Measurements from ENCODE around the gene TRAIP.

TRAIP gene

DNA sequence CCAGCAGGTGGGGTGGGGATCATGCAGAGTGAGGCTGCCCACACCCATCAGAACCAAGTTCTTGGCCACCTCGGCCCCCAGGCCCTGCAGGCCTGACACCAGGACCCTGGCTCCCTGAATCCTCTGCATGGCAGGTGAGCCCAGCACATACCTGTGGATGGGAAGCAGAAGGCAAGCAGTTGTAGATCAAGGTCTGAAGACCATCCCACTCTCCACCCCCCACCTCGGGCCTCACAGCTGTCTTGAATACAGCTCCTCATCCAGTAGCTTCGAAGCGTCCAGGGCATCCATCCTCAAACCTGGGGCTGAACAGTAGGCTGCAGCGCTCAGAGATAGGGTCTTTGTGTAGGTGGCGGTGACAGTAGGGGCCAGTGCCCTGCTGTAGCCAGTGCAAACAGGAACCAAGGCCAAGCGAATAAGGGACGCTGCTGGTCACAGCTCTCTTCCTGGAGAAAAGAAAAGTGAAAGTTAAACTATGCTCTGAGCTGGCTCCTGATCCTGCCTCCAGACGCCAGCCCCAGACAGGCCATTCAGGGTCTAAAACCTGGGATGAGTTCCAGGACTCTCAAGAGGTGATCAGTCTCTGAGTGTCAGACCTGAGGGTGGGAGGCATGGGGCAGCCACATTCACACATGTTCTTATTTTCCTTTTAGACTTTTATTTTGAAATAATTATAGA is 42.7 kb downstream of the TRAIP start, which contains the start of gene UBA7:
UBA7 (minus strand) TSS at position 457 of the 678 bp plus-strand sequence; CDS start at position 291, 166 bp downstream.
- peak; percentile 72 for DNase-seq

DNA sequence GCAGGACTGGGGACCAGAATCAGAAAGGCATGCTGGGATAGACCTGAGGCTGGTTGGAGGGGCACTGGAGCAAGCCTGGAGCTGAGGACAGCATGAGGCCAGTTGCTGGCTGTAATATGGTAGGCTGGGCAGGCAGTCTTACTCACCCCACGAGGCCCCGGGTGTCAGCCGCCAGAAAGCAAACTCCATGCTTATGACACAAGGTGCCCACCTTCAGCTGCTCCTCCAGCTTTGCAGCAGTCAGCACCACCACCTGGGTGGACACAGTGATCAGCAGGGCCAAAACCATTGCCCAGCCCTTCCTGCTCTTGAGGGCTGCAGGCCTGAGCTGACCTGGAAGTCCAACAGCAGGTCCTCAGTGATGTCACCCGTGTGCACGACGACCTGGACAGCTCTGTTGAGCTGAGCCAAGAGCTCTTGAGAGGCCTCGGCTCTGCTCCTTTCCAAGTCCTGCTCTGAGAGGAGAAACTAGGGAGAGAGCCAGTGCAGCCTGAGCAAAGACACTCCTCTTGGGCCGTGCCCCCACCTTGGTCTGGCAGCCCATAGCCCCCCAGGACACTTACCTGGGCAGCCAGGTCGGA is 43.4 kb downstream of the TRAIP start:
- DNase-seq: no peak

DNA sequence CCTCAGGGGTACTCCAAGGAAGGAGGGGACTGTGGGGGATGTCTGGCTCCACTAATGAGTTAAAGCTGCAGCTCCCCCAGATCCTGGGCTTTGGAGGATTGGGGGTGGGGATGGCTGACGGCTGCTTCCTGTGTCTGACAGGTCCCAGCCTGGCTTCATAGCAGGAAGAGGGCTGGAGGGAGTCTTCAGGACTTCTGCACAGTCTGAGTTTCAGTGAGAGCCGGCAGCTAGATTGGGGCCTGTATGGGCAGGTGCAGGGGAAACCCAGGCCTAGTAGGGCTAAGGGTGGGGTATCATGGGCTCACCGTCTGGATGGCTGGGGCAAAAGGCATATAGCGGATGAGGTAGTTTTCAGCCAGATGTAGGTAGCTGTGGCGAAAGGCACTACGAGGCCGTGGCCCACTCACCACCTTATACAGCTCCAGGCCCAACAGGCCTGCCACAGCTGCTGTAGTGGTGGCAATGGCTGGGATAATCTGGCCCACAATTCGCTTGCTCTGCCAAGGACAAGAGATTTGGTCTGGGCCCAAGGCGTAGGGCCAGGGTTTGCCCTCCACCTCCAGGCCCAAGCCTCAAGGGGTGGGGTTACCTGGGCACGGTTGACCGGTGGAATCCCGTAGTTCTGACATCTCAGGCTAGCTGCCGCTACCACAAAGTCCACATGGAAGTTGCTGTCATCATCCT is 48.8 kb downstream of the TRAIP start:
- no peak for DNase-seq

DNA sequence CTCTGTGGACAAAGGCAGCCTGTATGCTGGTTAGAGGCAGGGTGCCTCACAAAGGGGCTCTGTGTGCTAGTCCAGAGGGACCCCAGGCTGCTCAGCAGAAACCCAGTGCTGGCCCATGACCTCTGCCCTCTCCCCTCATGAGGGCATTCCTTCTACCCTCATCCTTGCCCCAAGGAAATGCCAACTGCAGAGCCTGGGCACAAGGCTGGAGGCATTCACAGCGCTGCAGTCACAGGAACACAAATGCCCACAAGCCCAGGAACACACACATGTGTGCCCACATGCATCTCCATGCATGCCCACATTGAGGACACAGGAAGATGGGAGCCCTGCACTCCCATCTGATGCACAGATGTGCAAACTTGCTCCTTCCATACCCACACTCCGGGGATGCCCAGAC is 49.5 kb downstream of the TRAIP start:
- DNase-seq: no peak

DNA sequence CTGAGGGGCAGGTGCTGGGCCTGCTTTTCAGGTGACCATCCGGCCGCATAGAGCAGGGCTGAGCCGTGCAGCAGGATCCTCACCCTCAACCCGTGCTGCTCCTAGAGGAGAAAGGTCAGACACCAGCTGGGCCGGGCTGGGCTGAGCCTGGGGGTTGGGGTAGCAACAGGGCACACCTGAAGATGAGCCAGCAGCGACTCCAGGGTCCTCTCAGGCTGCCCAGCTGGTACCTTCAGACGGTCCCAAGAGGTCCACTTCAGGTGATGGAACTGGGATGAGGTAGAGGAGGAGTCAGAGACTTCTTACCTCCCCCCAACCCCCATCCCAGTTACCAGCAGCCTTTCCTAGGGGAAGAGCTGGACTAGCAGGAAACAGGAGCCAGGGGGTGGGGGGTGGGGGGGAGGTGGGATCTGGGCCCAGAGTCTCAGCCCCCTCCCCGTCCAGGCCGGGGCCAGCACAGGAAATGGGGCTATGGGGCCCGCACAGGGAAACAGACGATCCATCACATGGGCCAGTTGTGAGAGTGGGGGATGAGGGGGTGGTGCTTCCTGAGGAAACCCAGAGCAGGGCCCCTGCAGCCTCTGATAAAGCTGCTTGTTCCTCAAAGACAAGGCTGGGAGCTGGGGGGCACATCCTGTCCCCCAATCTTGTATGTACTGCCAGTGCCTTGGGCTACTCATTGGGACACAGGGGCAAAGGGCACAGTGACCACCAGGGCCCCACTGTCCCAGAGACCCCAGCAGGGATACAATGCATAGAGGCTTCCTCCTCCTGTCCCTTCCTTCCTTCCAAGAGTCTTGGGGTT is 50.3 kb downstream of the TRAIP start:
- DNase-seq: no peak

DNA sequence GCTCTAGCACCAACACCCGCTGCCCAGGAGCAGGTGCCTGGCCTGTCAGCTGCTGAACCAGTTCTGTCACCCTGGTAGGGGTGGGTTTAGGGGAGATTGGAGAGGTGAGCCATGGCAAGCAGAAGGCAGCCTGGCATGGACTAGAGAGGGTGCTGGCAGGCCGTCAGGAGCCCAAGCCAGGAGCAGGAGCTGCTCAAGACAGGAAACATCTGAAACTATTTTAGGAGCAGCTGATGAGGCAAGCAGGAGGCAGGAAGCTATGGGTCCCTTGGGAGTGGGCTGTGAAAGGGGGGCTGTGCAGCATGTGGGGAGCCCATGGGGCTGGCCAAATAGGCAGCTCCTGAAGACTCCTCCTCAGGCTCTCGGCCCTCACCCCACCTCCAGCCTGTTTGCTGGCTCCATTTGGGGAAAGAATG is 51.0 kb downstream of the TRAIP start:
- DNase-seq: no peak

DNA sequence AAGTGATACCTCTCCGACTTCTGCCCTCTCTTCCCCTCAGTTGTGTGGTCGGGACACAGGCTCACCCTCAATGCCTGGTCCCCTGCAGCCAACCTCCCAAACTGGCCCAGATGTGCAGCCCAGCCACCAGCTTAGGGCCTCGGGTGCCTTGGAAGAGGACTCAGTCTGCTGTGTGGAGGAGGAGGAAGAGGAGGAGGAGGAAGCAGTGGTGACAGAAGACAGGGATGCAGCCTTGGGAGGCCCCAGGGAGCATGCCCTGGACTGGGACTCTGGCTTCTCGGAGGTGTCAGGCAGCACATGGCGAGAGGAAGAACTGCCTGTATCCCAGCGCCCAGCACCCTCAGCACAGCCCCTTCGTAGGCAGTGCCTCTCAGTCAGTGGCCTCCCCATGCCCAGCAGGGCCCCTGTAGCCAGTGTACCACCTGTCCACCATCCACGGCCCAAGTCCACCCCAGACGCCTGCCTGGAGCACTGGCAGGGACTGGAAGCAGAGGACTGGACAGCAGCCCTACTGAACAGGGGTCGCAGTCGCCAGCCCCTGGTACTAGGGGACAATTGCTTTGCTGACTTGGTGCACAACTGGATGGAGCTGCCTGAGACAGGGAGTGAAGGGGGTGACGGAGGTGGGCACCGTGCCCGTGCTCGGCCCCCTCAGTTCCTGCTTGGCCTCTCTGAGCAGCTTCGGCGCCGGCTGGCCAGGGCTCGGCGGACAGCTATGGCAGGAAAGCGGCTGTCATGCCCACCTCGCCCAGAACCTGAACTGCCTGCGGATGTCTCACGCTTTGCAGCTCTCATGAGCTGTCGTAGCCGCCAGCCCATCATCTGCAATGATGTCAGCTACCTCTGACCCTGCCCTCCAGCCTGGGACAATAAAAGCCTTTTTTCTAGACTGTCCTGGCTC is 52.0 kb downstream of the TRAIP start:
- no peak for DNase-seq

DNA sequence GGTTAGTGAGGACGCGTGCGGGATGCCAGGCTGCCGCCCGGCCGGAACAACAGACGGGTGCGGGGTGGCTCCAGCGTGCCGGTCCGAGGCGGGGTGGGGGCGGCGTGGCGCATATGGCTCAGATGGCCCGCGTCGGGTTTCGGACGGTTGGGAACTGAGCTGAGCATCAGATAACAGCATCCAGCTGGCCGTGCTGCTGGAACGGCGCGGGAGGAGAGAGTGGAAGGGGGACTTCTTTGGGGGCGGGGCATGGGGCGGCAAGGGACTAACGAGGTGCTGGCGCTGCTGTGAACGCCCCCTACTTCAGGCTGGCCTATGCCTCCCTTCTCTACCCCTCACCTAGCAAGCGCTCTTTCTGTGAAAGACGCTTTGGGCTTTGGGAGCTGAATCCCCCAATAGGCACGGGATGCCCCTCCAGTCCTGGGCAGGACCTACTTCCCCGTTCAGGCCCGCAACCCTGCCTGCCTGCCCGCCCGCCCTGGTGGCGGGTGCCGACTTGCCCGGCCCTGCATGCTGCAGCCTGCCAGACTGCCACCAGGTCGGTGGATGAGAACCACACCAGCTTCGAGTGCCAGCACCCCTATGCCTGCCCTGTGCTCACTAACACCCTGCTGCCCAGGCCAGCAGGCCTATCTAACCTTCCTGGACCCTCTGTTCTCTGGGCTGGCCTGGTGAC is 52.8 kb downstream of the TRAIP start:
- peak; percentile 78 for DNase-seq

DNA sequence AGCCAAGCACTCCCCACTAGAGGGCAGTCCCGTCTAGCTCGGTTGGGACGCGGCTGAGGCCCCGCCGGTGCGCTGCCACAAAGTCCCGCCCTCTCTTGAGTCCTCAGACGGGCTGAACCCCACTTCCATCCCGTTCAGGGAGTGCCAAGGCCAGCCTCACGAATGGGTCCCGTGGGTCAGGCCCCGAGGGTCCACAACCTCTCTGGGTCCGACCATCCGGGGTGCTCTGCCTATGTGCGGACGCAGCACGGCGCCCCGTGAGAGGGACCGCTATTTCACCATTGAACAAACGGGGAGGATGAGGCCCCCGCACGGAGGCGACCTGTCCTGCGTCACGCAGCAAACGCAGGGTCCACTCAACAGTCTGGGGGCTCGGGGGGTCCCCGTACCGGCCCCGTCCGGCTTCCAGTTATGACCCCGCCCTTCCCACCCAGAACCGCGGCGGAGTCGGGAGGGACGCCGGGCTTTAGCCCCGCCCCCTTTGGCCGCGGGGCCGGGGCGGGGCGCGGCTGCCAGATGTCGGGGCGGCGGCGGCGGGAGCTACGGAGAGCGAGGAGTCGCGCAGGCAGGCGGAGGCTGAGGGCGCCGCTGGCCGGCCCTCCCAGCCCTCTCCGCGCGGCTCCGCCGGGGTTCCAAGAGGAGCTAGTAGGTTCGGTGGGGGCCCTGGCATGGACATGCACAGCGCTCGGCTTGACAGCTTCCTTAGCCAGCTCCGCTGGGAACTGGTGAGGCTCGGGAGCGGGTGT is 53.5 kb downstream of the TRAIP start, which contains the start of gene INKA1:
INKA1 (plus strand) TSS at position 543 of the 746 bp plus-strand sequence; CDS start at position 675, 132 bp downstream.
- DNase-seq: peak; percentile 95

DNA sequence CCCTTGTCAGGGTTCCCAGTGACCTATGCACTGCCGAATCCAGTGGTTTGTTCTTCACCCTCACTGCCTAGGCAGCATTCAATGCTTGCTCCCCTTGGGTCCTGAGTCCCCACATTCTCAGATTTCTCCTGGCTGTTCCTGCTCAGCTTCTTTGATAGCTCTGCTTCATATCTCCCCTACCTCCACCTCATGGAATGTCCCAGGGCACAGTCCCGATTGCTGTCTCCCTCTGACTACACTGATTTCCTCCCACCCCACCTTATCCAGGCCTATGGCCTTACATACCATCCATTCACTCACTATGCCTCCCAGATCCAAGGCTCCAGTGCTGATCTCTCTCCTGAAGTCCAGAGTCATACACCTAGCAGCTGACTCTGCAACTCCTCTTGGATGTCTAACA is 55.2 kb downstream of the TRAIP start:
- DNase-seq: no peak

DNA sequence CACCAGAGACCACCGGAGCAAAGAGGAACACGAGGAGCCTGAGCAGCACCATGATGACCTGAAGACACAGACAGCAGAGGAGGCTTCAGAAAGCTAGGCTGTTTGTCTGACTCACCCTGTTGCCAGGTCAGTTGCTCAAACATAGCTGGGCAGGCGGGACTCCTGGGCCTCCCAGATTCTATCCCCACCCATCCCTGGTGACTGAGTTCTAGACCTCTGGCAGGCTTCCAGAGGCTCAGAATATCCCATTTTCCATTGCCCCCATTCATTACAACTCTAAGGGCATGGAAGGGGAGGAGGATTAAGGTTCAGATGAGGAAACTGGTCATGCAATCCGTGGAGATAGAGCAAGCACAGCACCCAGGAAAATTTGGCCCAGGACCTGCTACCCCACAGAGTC is 56.6 kb downstream of the TRAIP start, which contains the start of gene CDHR4:
CDHR4 (minus strand) TSS at position 113 of the 400 bp plus-strand sequence; CDS start at position 52, 61 bp downstream.
- DNase-seq: no peak

DNA sequence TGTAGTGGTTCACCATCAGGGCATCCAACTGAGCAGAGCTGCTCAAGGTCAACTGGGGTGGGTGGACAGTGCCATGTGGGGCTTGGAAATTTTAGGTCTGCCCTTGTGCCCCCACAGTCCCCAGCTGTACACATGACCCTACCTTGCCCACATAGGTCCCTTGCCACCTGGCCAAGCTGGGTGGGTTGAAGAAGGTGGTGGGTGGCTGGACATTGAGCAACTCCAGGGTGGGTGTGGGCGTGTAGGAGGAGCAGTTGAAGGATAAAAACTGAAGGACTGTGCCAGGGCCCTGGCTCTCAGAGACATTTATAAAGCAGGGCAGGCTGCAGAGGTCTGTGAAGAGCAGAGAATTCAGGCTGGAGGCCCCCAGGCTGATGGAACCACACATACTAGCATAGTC is 57.3 kb downstream of the TRAIP start:
- DNase-seq: no peak

DNA sequence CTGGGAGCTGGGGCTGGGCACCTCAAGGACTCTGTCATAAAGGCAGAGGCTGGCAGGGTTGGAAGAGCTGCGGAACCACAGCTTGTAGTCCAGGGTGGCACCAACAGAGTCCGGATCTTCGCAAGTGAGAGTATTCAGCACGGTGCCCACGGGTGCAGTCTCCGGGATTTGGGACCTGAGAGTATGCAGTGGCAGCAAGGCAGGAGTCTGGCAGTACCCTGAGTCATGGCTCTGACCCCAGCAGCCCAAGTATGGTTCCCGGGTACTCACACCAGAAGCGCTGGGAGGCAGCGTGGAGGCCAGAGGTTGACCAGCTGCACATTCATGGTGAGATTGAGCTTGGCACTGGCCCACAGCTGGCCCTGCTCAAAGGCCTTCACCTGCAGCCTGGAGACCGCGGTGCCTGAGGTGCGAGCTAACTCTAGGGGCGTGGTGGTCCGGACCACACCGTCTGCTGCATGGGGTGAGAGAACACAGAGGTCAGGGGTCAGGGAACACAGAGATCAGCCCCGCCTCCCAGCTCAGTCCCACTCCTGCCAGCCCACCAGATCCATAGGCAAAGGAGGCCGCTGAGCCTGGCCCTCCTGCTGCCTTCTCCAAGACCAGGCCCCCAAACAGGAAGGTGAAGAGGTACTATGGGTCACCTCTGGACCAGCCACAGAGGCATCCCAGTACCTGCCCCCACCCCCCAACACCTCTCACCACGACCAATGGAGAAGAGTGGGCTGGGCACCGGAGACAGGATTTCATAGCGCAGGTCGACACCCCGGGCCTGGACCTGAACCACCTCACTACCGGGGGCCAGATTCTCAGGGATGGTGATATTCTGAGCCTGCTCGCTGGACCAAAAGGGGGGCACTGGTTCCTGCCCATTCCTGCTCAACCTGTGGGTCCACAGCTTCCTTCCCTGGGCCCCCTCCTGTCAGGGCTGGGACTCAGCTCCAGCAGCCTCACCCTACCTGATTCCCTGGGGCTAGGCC is 61.1 kb downstream of the TRAIP start:
- no peak for DNase-seq

DNA sequence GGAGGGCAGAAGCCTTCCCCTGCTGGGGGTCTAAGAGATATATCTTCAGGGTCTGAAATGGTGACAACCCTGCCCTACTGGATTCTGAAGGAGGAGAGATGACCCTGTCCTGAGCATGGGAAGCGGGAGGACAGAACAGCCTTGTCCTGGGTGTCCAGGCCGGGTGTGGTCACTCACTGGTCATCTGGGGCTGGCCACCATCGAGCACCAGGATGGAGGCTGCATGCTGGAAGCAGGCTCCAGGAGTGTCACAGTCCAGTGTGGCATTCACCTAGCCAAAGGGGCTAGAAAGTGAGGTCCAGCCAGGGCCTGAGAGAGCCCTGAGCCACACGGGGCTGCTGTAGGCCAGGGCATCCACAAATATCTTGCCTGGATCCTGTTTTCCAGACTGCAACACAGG is 61.9 kb downstream of the TRAIP start:
- no peak for DNase-seq

DNA sequence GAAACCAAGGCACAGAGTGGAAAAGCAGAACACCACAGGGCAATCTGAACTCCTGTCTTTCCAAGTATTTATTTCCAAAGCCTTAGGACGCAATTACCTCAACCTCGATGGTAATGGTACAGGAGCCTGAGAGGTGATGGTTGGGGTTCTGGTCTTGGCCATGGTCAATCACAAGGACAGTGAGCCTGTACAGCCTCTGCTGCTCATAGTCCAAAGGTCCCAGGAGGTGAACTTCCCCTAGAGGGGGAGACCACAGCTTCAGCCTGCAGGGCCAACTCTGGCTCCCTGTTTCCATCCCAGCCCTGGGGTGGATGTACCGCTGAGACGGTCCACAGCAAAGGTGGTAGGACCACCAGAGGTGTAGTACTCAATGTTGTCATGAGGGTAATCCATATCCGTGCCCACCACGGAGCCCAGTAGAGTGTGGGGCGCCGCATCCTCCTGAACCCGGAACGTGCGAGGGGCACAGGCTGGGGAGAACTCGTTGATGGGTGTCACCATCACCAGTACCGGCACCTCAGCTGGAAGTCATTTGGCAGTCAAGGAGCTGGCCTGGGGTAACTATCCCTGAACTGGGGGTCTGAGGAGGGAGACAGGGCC is 62.8 kb downstream of the TRAIP start:
- peak; percentile 50 for DNase-seq

DNA sequence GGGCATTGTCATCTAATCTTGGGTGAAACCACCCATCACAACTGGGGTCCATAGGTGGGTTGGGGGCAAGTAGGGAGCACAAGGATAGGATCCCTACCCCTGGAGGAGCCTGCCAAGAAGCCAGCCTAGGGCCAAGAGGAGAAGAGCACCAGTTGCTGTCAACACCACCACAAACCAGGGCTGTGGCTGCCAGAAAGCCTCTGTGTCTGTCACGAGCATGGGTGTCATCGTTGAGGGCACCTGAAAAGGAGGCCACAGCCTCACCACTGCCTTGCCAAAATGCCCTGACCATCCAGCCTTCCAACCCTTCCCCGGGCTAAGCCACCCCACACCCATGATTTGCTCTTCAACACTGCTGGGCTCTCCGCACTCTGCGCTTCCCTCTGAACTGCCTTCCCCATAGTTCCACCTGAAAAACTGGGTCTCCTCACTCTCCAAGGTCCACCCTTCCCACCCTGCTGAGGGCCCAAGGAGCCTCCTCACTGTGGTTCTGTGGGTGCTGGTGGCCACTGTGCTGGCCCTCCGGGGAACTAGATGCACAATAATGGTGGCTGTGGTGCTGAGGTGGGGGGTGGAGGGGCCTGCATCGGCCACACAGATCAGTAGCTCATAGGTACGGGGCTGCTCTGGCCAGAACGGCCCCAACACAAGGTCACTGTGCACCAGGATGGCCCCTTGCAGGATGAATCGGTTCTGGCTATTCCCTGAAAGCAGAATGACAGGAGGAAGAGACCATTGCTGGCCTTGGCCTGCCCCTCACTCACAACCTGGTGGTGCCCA is 63.8 kb downstream of the TRAIP start:
- DNase-seq: peak; percentile 50

DNA sequence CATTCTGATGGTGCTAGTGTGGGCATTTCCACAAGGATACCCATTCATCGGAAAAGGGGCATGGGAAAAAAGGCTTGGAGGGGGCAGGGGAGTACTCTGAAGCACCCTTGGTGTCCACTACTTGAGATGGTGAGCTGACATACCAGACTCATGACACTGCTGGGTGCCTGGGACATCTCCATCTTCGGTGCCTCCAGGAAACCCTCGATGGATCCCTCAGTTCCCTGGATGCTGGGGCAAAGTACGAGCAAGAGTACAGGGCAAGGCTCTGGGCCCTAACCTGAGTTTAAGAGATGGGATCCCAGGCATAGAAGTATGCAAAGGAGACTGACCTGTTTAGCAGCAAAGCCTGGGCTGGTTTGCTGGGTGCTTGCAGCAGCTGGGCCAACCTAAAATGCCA is 64.8 kb downstream of the TRAIP start:
- peak; percentile 39 for DNase-seq
